Mesangial cell (primary cell): Measurements from ENCODE around the gene CAND2. TPM values are rescaled to one million over a fixed set of nuclear protein-coding genes. Genes with fewer than 3 reads are reported as not detected.

ENCODE experiments used
- total RNA-seq: library from RNA; depleted of rRNA; stranded (reverse); fragments of >200 nt; gene quantifications from 2 replicates; pipeline ENCODE4 v1.2.3, GENCODE V29; 2015

CAND2 gene
- total RNA-seq, result 9.0 and 13.2 TPM in 2 replicates

GRCh38 chr3:12796171-12797123 is at the start of gene CAND2:
Gene CAND2, plus strand, starts transcription at chr3:12796680. Its CDS starts 41 bp downstream, at chr3:12796721.

GRCh38 chr3:12759097-12759679 is 37.3 kb upstream of the CAND2 start, which contains the start of gene TMEM40:
Gene TMEM40, minus strand, starts transcription at chr3:12759259. Its CDS starts 9,427 bp downstream, at chr3:12749832.

GRCh38 chr3:12841149-12841969 is 44.9 kb downstream of the CAND2 start, which contains the start of gene RPL32:
Gene RPL32, minus strand, starts transcription at chr3:12841565. Its CDS starts 1,328 bp downstream, at chr3:12840237.

Other genes starting within 250 kb of the CAND2 start
- gene MKRN2, start 239.6 kb upstream of the CAND2 start, total RNA-seq, result 28.4 and 33.2 TPM in 2 replicates
- 62.0 and 69.3 TPM in 2 replicates for gene RAF1, start 132.6 kb upstream of the CAND2 start, total RNA-seq
- not detected in 2 replicates for gene TMEM40, start 37.4 kb upstream of the CAND2 start, total RNA-seq
- gene RPL32, start 44.9 kb downstream of the CAND2 start, total RNA-seq, result 529 and 1,124 TPM in 2 replicates